Heart left ventricle (tissue), 16 donors: ENCODE measurements around the gene UQCC2. TPM values are rescaled to one million over a fixed set of nuclear protein-coding genes. Genes with fewer than 3 reads are reported as not detected.

Source experiments
- ATAC-seq, 4 donors: fragments of 200-7000 bp; cut with Tn5 transposase; one replicate each; pipeline ENCODE4 v1.9.1; 2020 to 2022; ENCODE audit warnings: moderate library complexity in 4 of 4, mild to moderate bottlenecking in 3 of 4, moderate number of reproducible peaks in 1 of 4
- DNase-seq, 5 donors: peaks; one replicate each; pipeline ENCODE4 v3.0.0-alpha.2; 2020
- H3K27ac ChIP-seq, 12 donors: fragments of 200-600 bp; sonication (generic) in 4 of 12; one replicate each; pipeline versions ENCODE4 v1.5.0 to v1.8.0; 2016 to 2022; ENCODE audit warnings: mild to moderate bottlenecking in 2 of 12
- H3K27me3 ChIP-seq, 9 donors: fragments of 200-600 bp; sonication (generic) in 2 of 9; one replicate each; pipeline versions ENCODE4 v1.5.1 to v1.8.0; 2016 to 2022; ENCODE audit warnings: mild to moderate bottlenecking in 3 of 9
- H3K36me3 ChIP-seq, 9 donors: fragments of 200-600 bp; sonication (generic) in 2 of 9; one replicate each; pipeline versions ENCODE4 v1.5.0 to v1.8.0; 2018 to 2022; ENCODE audit warnings: mild to moderate bottlenecking in 2 of 9
- H3K4me1 ChIP-seq, 12 donors: fragments of 200-600 bp; sonication (generic) in 4 of 12; one replicate each; pipeline versions ENCODE4 v1.5.0 to v1.8.0; 2016 to 2022; ENCODE audit warnings: mild to moderate bottlenecking in 3 of 12
- H3K4me3 ChIP-seq, 12 donors: fragments of 200-600 bp; sonication (generic) in 4 of 12; one replicate each; pipeline versions ENCODE4 v1.5.0 to v1.8.0; 2017 to 2022; ENCODE audit warnings: mild to moderate bottlenecking in 9 of 12, moderate library complexity in 4 of 12
- H3K9me3 ChIP-seq, 12 donors: fragments of 200-600 bp; sonication (generic) in 4 of 12; one replicate each; pipeline versions ENCODE4 v1.5.0 to v1.8.0; 2016 to 2022; ENCODE audit warnings: mild to moderate bottlenecking in 1 of 12
- POLR2A ChIP-seq, 2 donors: fragments of 450-650 bp; IDR thresholded peaks; one replicate each; pipeline ENCODE4 v1.6.1; 2017; ENCODE audit warnings: antibody characterized with exemption in 2 of 2, mild to moderate bottlenecking in 2 of 2, moderate library complexity in 2 of 2
- WGBS, 4 donors: extraction: QIAGEN DNeasy Blood & Tissue Kit in 2 of 4; methylation state at CpG; one replicate each; pipeline versions ENCODE4 v1.1.5 to v1.1.7; 2013 to 2018; 5-methylcytosine and 5-hydroxymethylcytosine counted together
- intact Hi-C, 10 donors: fragments of 100-400 bp; cut with DNase I; formaldehyde crosslinking; loops; one replicate each; pipeline versions ENCODE4 v1.11.1 to v1.14.2; 2022
- polyA plus RNA-seq, 2 donors: library from polyadenylated mRNA; stranded (reverse); fragments of 200-250 nt; gene quantifications; one replicate each; pipeline ENCODE4 v1.2.3, GENCODE V29; 2013
- total RNA-seq, 9 donors: library from RNA; depleted of rRNA in 2 of 9; stranded (reverse); fragments of >200 nt in 2 of 9; fragmentation: NEBNext Ultra II Directional in 3 of 9; extraction: Animal tissue kit (Norgen Biotek cat#: 25700) in 3 of 9; gene quantifications; one replicate each; pipeline versions ENCODE4 v1.1.0 to v1.2.4, GENCODE V29; 2016 to 2023
- TF ChIP-seq, protein P1 (sequence below), 12 donors: fragments of 200-600 bp; sonication (generic) in 4 of 12; IDR thresholded peaks; one replicate each; pipeline versions ENCODE4 v1.5.0 to v1.8.0; 2018 to 2022; ENCODE audit warnings: antibody characterized with exemption in 12 of 12, mild to moderate bottlenecking in 5 of 12
- donor health status: ischemic (EF 13 %, LVEDD 7.1; RV severe dilation, severe dysfunction).
- donor health status: healthy with polysubstance abuse.
- donor health status: DM: no; HTN: yes; CAD: no.
- donor health status: DM: no; HTN: no; CAD: no.
- donor health status: ischemic (EF 25% LVEDD 6.9; RV normal size, moderate dysfunction).
- donor health status: ischemic (EF 25% LVEDD 5.7; RV mildly dilated, moderate dysfunction).
- donor health status: healthy.
- donor health status: DM: yes; HTN: yes; CAD: no.
- donor health status: ischemic (EF 35%, LVEDD 5.7; RV mildly dilated, moderate dysfunction).
- donor health status: nonischemic (EF 11% LVEDD 7.7; RV severe dilation, severe dysfunction).
- donor health status: DM: yes; HTN: yes; CAD: no.
- donor health status: PGD.
- donor health status: ischemic (EF 29% LVEDD 5.4; RV normal size, mild dysfunction).
- donor health status: nonischemic (EF 23%, LVEDD 6.1; RV moderate dilation, normal function).

Gene UQCC2
- total and polyA plus RNA-seq, 11 donors = 88.5 to 496 (median 195) TPM

DNA sequence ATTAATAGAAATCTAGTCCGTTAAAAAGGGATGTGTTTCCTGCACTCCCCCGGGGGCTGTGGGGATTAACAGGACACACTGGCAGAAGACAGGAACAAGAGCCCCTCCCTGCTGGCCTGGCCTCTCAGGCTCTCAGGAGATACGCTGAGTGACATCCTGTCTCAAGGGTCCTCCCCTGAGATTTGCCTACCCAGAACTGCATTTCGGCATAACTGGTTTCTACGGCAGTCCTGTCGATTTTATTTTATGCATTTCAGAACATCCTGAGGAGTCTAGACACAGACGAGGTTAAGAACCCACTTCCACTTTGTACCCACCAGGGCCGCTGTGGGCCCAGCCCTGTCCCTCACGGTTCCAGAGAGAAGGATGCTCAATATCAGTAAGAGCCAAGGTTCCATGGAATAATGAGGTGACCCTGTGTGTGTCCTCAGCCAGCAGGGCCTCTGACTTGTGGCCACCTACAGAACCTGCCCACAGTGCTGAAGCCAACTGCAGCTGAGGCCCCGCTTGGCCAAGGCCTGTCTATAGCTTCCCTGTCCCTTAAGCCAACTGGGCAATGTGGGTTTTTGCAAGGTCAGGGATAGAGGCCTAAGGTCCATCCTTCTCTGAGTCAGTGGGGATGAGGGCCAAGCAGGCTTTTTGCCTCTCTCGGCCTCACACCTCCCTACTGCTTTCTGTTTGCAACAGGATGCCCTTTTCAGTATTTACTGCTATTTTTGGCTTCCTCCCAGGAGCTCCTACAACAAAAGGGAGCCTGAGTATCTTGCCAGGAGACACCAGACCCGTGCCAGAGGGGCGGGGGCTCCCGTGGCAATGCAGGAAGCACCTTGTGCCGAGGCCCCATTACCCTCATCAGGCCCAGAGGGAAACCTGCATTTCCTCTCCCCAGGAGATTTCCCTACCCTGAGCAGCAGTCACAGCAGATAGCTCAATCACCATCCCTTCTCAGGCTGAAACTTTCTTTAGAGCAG lies 14.7 kb downstream of the UQCC2 start:
- Histone ChIP-seq H3K27me3 (no peaks in the 10 kb centered on the region), H3K4me3 (no peak overlapping the region), H3K9me3 (no peaks in the 10 kb centered on the region), H3K4me1 (peaks cover 15 to 89% (median 76%) of the 10 kb centered on the region in 12 donors), H3K27ac (peak overlapping the region; percentile 48 to 94 (median 82)), H3K36me3 (peaks cover 0 to 64% (median 21%) of the 10 kb centered on the region in 9 donors)
- peak; percentile 30 to 59 (median 46) for ATAC-seq
- peak; percentile 70 to 82 (median 78) for DNase-seq
- TF ChIP-seq, protein P1, sequence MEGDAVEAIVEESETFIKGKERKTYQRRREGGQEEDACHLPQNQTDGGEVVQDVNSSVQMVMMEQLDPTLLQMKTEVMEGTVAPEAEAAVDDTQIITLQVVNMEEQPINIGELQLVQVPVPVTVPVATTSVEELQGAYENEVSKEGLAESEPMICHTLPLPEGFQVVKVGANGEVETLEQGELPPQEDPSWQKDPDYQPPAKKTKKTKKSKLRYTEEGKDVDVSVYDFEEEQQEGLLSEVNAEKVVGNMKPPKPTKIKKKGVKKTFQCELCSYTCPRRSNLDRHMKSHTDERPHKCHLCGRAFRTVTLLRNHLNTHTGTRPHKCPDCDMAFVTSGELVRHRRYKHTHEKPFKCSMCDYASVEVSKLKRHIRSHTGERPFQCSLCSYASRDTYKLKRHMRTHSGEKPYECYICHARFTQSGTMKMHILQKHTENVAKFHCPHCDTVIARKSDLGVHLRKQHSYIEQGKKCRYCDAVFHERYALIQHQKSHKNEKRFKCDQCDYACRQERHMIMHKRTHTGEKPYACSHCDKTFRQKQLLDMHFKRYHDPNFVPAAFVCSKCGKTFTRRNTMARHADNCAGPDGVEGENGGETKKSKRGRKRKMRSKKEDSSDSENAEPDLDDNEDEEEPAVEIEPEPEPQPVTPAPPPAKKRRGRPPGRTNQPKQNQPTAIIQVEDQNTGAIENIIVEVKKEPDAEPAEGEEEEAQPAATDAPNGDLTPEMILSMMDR (IDR thresholded peaks at IDR 0.05) = no peak
- no peak for TF ChIP-seq POLR2A (IDR thresholded peaks at IDR 0.05)
- WGBS, 4 donors = 32 to 43% (median 36%) methylated on average over 14 to 15 of the region's 15 CpGs
- intact Hi-C loops = loop anchor here in 2 of 10 donors (2.0 kb wide), 2 partner anchors 62 to 106 kb away; no protein-coding TSS in a partner anchor

DNA sequence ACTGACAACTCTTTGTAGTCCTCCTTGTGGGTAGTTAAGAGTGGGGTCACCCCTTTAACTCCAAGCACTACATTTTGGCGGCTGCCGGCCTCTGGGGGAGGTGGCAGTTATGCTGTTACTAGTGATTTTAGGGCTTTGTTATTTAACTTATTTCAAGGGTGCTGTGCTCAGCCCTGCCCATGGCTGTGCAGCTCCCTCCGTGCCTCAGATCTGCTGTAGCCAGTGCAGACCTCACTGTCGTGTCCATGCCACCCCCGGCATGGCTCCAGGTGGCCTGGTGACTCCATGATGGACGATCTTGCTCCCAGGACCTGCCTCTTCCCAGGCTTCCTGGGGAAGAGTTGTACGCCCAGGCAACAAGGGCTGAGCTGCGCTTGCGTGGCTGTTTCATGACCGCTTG lies 15.4 kb downstream of the UQCC2 start:
- H3K36me3 ChIP-seq = peaks cover 0 to 70% (median 28%) of the 10 kb centered on the region in 9 donors
- intact Hi-C loops = loop anchor here in 2 of 10 donors (2.0 kb wide), 2 partner anchors 61 to 105 kb away; no protein-coding TSS in a partner anchor
- H3K27me3 ChIP-seq = no peaks in the 10 kb centered on the region
- no peak for ATAC-seq
- H3K9me3 ChIP-seq = no peaks in the 10 kb centered on the region
- TF ChIP-seq POLR2A (IDR thresholded peaks at IDR 0.05) = no peak
- DNase-seq = no peak
- 61 to 77% (median 67%) methylated on average over 9 to 10 of the region's 10 CpGs for WGBS, 4 donors
- H3K4me3 ChIP-seq = no peak overlapping the region
- H3K4me1 ChIP-seq = peaks cover 15 to 96% (median 82%) of the 10 kb centered on the region in 12 donors
- H3K27ac ChIP-seq = peak overlapping the region in 11 of 12 donors; percentile 52 to 94 (median 84)

DNA sequence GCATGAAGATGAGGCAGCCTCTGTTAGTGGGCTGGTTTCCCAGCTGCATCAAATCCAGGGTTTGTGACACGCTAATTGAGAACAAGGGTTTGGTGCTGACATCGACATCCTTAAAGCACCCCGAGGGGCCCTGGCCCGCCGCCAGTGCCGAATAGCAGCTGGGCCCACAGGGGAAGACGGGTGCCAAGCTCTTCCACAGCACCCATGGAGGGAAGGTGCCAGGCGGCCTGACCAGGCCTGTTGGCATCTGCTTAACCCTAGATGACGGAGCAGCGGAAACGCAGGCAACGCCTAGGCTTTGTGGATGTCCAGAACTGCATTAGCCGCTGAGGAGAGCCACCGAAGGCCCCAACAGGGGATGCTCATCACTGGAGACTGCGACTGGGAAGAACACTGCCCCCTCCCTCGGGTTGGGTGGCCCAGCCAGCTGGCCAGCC lies 16.0 kb downstream of the UQCC2 start:
- peaks cover 15 to 97% (median 82%) of the 10 kb centered on the region in 12 donors for H3K4me1 ChIP-seq
- peak overlapping the region in 11 of 12 donors; percentile 40 to 94 (median 84) for H3K27ac ChIP-seq
- H3K27me3 ChIP-seq = no peaks in the 10 kb centered on the region
- H3K36me3 ChIP-seq = peaks cover 0 to 69% (median 32%) of the 10 kb centered on the region in 9 donors
- no peak for TF ChIP-seq POLR2A (IDR thresholded peaks at IDR 0.05)
- TF ChIP-seq, protein P1 (IDR thresholded peaks at IDR 0.05) = no peak
- WGBS, 4 donors = 47 to 58% (median 54%) methylated on average over 11 to 16 of the region's 16 CpGs
- DNase-seq (no peak), ATAC-seq (no peak)
- H3K4me3 ChIP-seq = no peak overlapping the region
- intact Hi-C loops = no loop called here
- no peaks in the 10 kb centered on the region for H3K9me3 ChIP-seq

DNA sequence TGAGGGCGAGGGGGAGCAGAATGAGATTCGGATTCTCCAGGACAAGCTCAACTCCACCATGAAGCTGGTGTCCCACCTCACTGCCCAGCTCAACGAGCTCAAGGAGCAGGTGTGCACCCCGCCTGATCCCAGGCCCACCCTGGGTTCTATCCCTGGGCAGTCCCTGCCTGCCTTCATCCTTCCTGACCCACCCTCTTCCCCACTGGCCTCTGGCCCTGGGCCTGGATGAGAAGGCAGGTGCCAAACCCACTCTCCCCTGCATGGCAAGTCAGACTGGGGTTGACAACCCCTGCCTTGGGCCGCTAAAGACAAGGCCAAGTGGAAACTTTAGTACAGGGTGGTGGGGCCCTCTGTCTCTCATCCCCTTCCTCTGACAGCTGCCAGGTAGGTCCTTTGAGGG lies 16.5 kb downstream of the UQCC2 start:
- Histone ChIP-seq H3K27me3 (no peaks in the 10 kb centered on the region), H3K36me3 (peaks cover 0 to 69% (median 32%) of the 10 kb centered on the region in 9 donors), H3K9me3 (no peaks in the 10 kb centered on the region), H3K4me1 (peaks cover 15 to 97% (median 79%) of the 10 kb centered on the region in 12 donors), H3K27ac (peak overlapping the region in 11 of 12 donors; percentile 40 to 94 (median 84)), H3K4me3 (no peak overlapping the region)
- ATAC-seq (no peak), DNase-seq (no peak)
- WGBS, 4 donors = 82 to 90% (median 83%) methylated on average over 5 of the region's 5 CpGs
- TF ChIP-seq, protein P1 (IDR thresholded peaks at IDR 0.05) = no peak
- no peak for TF ChIP-seq POLR2A (IDR thresholded peaks at IDR 0.05)
- intact Hi-C loops = no loop called here
